ENCODE measurements around the gene GATAD2A. TPM values are rescaled to one million over a fixed set of nuclear protein-coding genes. Genes with fewer than 3 reads are reported as not detected.

Gene GATAD2A
- total RNA-seq, 1 experiment from 2014 or later, result 99.6 TPM

GRCh38 chr19:19475849-19476828 lies 70.7 kb downstream of the GATAD2A start:
- DNase-seq (ENCODE audit: low read depth, low spot score), result no peak

More at GRCh38 chr19:19475849-19476828, 70.7 kb downstream of the GATAD2A start:
- in situ Hi-C loops (cut with HindIII; ENCODE audit: low pct_unique_long_range_greater_than_20kb, low sequenced_read_pairs) (no loop called here), intact Hi-C loops (cut with micrococcal nuclease; ENCODE audit: unreplicated experiment) (no loop called here)
- ATAC-seq, result peak; percentile 75
- no peaks in the 10 kb centered on the region for H3K9me3 ChIP-seq (ENCODE audit: control insufficient read depth, insufficient read depth, low read depth, low read length)
- ChIA-PET CTCF (interaction anchor here (0.6 to 1.0 kb wide), 2 partner anchors 111 to 410 kb away, joined by 3 to 4 read pairs; no protein-coding TSS in a partner anchor), POLR2A (interaction anchor here (0.5 kb wide), 1 partner anchor 93 kb away, joined by 12 read pairs; no protein-coding TSS in a partner anchor)
- H3K27ac ChIP-seq (ENCODE audit: low read length), result no peak overlapping the region
- no peaks in the 10 kb centered on the region for H3K36me3 ChIP-seq (ENCODE audit: control insufficient read depth, insufficient read depth, low read length)
- H3K4me3 ChIP-seq (ENCODE audit: low read depth in 2 of 2, low read length in 2 of 2), result no peak overlapping the region
- H3K27me3 ChIP-seq (ENCODE audit: control insufficient read depth, insufficient read depth, low read length), result no peaks in the 10 kb centered on the region
- H3K4me1 ChIP-seq (ENCODE audit: control insufficient read depth, insufficient read depth, low read length), result no peaks in the 10 kb centered on the region; the same call in 1 of the 2 replicates
- TF ChIP-seq CTCF (IDR thresholded peaks at IDR 0.05) (no peak), TCF7L2 (IDR thresholded peaks at IDR 0.05; ENCODE audit: low read depth, low read length) (no peak), POLR2AphosphoS5 (IDR thresholded peaks at IDR 0.05; ENCODE audit: low read depth, low read length) (no peak), REST (IDR thresholded peaks at IDR 0.05; ENCODE audit: insufficient read depth in 1 of 2, low read depth in 2 of 2, low read length in 1 of 2) (no peak), SIN3A (IDR thresholded peaks at IDR 0.05; ENCODE audit: borderline replicate concordance, insufficient read depth, low read depth, low read length) (no peak)
- BruUV-seq (replicated peaks), result no TSS peak

Data from Panc1 (cell line).